Peyer's patch (tissue), 4 donors: Measurements from ENCODE around the gene BCAS3. TPM values are rescaled to one million over a fixed set of nuclear protein-coding genes. Genes with fewer than 3 reads are reported as not detected.
"Not testable (repeated sequence)": the region's sequence is repeated elsewhere in the genome, so short reads cannot be mapped to it uniquely, and the experiment has no call there.

Experiments
- DNase-seq, 3 donors: peaks; one replicate each; pipeline ENCODE4 v3.0.0-alpha.2; 2017 to 2019
- H3K27ac ChIP-seq, 4 donors: fragments of 200-600 bp; sonication (generic); one replicate each; pipeline ENCODE4 v1.5.1; 2016 to 2019
- H3K27me3 ChIP-seq, 2 donors: fragments of 200-600 bp; sonication (generic); one replicate each; pipeline ENCODE4 v1.5.1; 2019
- H3K36me3 ChIP-seq, 3 donors: fragments of 200-600 bp; sonication (generic); one replicate each; pipeline ENCODE4 v1.5.1; 2016 to 2019
- H3K4me1 ChIP-seq, 4 donors: fragments of 200-600 bp; sonication (generic); one replicate each; pipeline ENCODE4 v1.5.1; 2016 to 2019
- H3K4me3 ChIP-seq, 4 donors: fragments of 200-600 bp; sonication (generic); 1 replicate in 3 of 4; 2 replicates in 1 of 4; pipeline ENCODE4 v1.5.1; 2016 to 2019; ENCODE audit warnings: mild to moderate bottlenecking in 1 of 4
- H3K9me3 ChIP-seq, 4 donors: fragments of 200-600 bp; sonication (generic); one replicate each; pipeline ENCODE4 v1.5.1; 2016 to 2019; ENCODE audit warnings: mild to moderate bottlenecking in 1 of 4
- POLR2A ChIP-seq, 2 donors: fragments of 450-650 bp; IDR thresholded peaks; one replicate each; pipeline ENCODE4 v1.5.1; 2017; ENCODE audit warnings: antibody characterized with exemption in 2 of 2, mild to moderate bottlenecking in 2 of 2, moderate library complexity in 2 of 2
- total RNA-seq, 4 donors: library from RNA; depleted of rRNA; stranded (reverse); fragments of >200 nt; gene quantifications; one replicate each; pipeline ENCODE4 v1.1.0, GENCODE V29; 2016
- TF ChIP-seq, protein P1 (sequence below), 6 experiments: fragments of 450-650 bp in 4 of 6; fragments of 200-600 bp in 2 of 6; sonication (generic) in 1 of 6; IDR thresholded peaks; one replicate each; pipeline ENCODE4 v1.5.1; 2017 to 2019; ENCODE audit warnings: antibody characterized with exemption in 6 of 6, mild to moderate bottlenecking in 3 of 6, moderate library complexity in 1 of 6

BCAS3 gene
- total RNA-seq, 4 donors from 2014 or later, result 25.7 to 109 (median 57.1) TPM

DNA sequence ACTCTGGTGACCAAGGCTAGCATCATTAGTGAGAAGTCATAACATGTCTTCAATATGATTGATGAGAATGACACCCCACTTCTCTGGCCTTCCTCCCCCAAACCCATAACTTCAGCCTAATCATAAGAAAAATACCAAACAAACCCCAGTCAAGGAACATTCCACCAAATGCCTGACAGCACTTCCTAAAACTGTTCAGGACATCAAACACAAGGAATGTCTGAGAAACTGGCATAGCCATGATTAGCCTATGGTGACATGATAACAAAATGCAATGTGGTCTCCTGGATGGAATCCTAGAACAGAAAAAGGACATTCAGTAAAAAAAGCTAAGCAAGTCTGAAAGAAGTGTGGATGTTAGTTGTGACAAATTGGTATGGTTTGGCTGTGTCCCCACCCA, 749.9 kb downstream of the BCAS3 start:
- H3K4me1 ChIP-seq, result no peaks in the 10 kb centered on the region
- H3K9me3 ChIP-seq, result no peaks in the 10 kb centered on the region
- no peaks in the 10 kb centered on the region for H3K36me3 ChIP-seq
- TF ChIP-seq POLR2A (IDR thresholded peaks at IDR 0.05), result no peak
- TF ChIP-seq, protein P1, sequence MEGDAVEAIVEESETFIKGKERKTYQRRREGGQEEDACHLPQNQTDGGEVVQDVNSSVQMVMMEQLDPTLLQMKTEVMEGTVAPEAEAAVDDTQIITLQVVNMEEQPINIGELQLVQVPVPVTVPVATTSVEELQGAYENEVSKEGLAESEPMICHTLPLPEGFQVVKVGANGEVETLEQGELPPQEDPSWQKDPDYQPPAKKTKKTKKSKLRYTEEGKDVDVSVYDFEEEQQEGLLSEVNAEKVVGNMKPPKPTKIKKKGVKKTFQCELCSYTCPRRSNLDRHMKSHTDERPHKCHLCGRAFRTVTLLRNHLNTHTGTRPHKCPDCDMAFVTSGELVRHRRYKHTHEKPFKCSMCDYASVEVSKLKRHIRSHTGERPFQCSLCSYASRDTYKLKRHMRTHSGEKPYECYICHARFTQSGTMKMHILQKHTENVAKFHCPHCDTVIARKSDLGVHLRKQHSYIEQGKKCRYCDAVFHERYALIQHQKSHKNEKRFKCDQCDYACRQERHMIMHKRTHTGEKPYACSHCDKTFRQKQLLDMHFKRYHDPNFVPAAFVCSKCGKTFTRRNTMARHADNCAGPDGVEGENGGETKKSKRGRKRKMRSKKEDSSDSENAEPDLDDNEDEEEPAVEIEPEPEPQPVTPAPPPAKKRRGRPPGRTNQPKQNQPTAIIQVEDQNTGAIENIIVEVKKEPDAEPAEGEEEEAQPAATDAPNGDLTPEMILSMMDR (IDR thresholded peaks at IDR 0.05), result no peak
- no peaks in the 10 kb centered on the region for H3K27me3 ChIP-seq
- H3K4me3 ChIP-seq, result no peak overlapping the region
- H3K27ac ChIP-seq, result no peak overlapping the region
- no peak for DNase-seq

GRCh38 chr17:61429274-61429673, 751.6 kb downstream of the BCAS3 start:
- no peaks in the 10 kb centered on the region for H3K4me1 ChIP-seq
- no peaks in the 10 kb centered on the region for H3K36me3 ChIP-seq
- TF ChIP-seq POLR2A (IDR thresholded peaks at IDR 0.05), result no peak
- TF ChIP-seq, protein P1 (IDR thresholded peaks at IDR 0.05), result no peak
- no peaks in the 10 kb centered on the region for H3K27me3 ChIP-seq
- no peaks in the 10 kb centered on the region for H3K9me3 ChIP-seq
- no peak overlapping the region for H3K4me3 ChIP-seq
- no peak overlapping the region for H3K27ac ChIP-seq
- DNase-seq, result no peak

DNA sequence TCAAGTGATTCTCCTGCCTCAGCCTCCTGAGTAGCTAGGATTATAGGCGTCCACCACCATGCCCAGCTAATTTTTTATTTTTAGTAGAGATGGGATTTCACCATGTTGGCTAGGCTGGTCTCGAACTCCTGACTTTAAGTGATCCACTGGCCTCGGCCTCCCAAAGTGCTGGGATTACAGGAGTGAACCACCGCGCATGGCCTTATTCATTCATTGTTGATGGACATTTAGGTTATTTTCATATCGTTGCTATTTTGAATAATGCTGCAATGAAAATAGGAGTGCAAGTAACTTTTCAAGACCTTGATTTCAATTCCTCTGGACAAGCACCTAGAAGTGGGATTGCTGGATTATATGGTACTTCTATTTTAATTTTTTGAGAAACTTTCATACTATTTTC, 752.2 kb downstream of the BCAS3 start:
- H3K4me3 ChIP-seq, H3K27me3 ChIP-seq, H3K27ac ChIP-seq, H3K4me1 ChIP-seq, DNase-seq, H3K36me3 ChIP-seq, H3K9me3 ChIP-seq: not testable (repeated sequence)

DNA sequence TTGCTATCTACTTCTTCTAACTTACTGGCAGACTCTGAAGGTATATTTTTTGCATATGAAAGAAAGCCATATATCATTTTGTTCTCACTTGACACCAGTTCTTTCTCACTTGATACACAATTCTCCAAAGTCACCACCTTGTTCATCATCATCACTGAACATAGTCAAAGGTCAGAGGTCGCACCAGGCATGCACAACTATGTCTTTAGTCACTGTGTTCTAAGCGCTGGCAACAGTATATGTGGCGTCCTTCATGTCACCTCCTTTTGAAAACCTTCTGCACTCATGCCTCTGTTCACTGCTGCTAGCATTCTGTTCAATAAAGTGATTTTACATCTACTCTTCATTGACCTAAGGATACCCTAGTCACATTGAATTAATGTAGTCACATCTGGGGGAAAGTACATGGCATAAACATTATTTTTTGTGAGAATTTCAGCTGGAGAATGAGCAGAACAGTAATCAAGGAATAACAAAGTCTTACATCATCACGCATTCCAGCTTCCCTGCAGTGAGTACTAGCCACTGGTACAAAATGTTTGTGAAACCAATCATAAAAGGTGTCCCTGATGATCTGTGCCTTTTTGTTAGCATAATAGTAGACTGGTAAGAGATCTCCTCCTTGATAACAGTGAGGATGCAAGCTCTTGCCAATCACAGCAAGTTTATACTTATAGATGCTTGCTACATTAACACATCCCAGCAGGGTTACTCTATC, 754.1 kb downstream of the BCAS3 start:
- Histone ChIP-seq H3K4me3 (no peak overlapping the region), H3K4me1 (no peaks in the 10 kb centered on the region), H3K9me3 (no peaks in the 10 kb centered on the region), H3K27ac (no peak overlapping the region), H3K36me3 (no peaks in the 10 kb centered on the region), H3K27me3 (no peaks in the 10 kb centered on the region)
- no peak for DNase-seq
- no peak for TF ChIP-seq POLR2A (IDR thresholded peaks at IDR 0.05)
- TF ChIP-seq, protein P1 (IDR thresholded peaks at IDR 0.05), result no peak

- Histone ChIP-seq H3K27me3 (no peaks in the 10 kb centered on the region), H3K9me3 (peaks cover 0 to 5% (median 0%) of the 10 kb centered on the region in 4 donors), H3K36me3 (no peaks in the 10 kb centered on the region), H3K4me3 (no peak overlapping the region), H3K4me1 (no peaks in the 10 kb centered on the region), H3K27ac (no peak overlapping the region)
- DNase-seq, result no peak
- TF ChIP-seq, protein P1 (IDR thresholded peaks at IDR 0.05), result no peak
- TF ChIP-seq POLR2A (IDR thresholded peaks at IDR 0.05), result no peak
Measured at GRCh38 chr17:61436273-61436672, 758.6 kb downstream of the BCAS3 start.

DNA sequence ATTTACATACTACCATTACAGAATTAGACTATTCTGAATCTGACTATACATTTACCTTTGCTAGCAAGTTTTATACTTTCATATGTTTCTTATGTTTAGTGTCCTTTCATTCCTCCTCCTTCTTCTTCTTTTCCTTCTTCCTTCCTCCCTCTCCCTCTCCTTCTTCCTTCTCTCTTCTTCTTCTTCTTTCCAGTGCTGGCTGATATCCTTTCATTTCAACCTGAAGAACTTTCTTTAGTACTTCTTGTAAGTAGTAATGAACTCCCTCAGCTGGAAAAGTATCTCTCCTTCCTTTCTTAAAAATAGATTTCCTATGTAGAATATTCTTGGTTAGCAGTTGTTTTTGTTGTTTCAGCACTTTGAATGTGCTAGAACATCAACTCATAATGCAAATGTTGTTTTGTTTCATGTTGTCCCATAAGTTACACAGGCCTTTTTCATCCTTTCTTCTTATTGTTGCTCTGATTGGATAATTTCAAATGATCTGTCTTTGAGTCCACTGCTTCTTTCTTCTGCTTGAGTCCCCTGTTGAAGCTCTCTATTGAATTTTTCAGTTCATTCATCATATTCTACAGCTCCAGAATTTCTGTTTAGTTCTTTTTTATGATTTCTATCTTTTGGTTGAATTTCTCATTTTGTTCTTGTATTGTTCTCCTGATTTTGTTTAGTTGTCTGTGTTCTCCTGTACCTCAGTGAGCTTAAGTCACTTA, 759.5 kb downstream of the BCAS3 start:
- Histone ChIP-seq H3K9me3 (peaks cover 0 to 5% (median 0%) of the 10 kb centered on the region in 4 donors), H3K36me3 (no peaks in the 10 kb centered on the region), H3K4me3 (no peak overlapping the region), H3K27me3 (no peaks in the 10 kb centered on the region), H3K27ac (no peak overlapping the region), H3K4me1 (no peaks in the 10 kb centered on the region)
- DNase-seq, result no peak
- no peak for TF ChIP-seq POLR2A (IDR thresholded peaks at IDR 0.05)
- TF ChIP-seq, protein P1 (IDR thresholded peaks at IDR 0.05), result no peak
